ENCODE measurements around the gene PLEKHA5. TPM values are rescaled to one million over a fixed set of nuclear protein-coding genes. Genes with fewer than 3 reads are reported as not detected.

The PLEKHA5 gene
- total RNA-seq, 1 experiment from 2014 or later: 15.7 TPM

GRCh38 chr12:19236656-19237055 is 107.1 kb downstream of the PLEKHA5 start:
- in situ Hi-C loops (cut with HindIII; ENCODE audit: low pct_unique_long_range_greater_than_20kb, low sequenced_read_pairs): no loop called here
- no peak for DNase-seq (ENCODE audit: low read depth)

- no peak for DNase-seq (ENCODE audit: low read depth)
- in situ Hi-C loops (cut with HindIII; ENCODE audit: low pct_unique_long_range_greater_than_20kb, low sequenced_read_pairs): no loop called here
These were observed 109.0 kb downstream of the PLEKHA5 start for GRCh38 chr12:19238540-19238939.

GRCh38 chr12:19239102-19239501 is 109.6 kb downstream of the PLEKHA5 start:
- in situ Hi-C loops (cut with HindIII; ENCODE audit: low pct_unique_long_range_greater_than_20kb, low sequenced_read_pairs): no loop called here
- no peak for DNase-seq (ENCODE audit: low read depth)

GRCh38 chr12:19239616-19240234 is 110.2 kb downstream of the PLEKHA5 start:
- in situ Hi-C loops (cut with HindIII; ENCODE audit: low pct_unique_long_range_greater_than_20kb, low sequenced_read_pairs): no loop called here
- DNase-seq (ENCODE audit: low read depth): no peak

GRCh38 chr12:19242581-19242980 is 113.0 kb downstream of the PLEKHA5 start:
- DNase-seq (ENCODE audit: low read depth): no peak
- in situ Hi-C loops (cut with HindIII; ENCODE audit: low pct_unique_long_range_greater_than_20kb, low sequenced_read_pairs): no loop called here

- no peak for DNase-seq (ENCODE audit: low read depth)
- in situ Hi-C loops (cut with HindIII; ENCODE audit: low pct_unique_long_range_greater_than_20kb, low sequenced_read_pairs): no loop called here
These were observed 114.0 kb downstream of the PLEKHA5 start for GRCh38 chr12:19243551-19243950.

- in situ Hi-C loops (cut with HindIII; ENCODE audit: low pct_unique_long_range_greater_than_20kb, low sequenced_read_pairs): no loop called here
These were observed 114.8 kb downstream of the PLEKHA5 start for GRCh38 chr12:19244312-19244711.

GRCh38 chr12:19245106-19245505 is 115.6 kb downstream of the PLEKHA5 start:
- in situ Hi-C loops (cut with HindIII; ENCODE audit: low pct_unique_long_range_greater_than_20kb, low sequenced_read_pairs): no loop called here

More at GRCh38 chr12:19244312-19244711, 114.8 kb downstream of the PLEKHA5 start:
- DNase-seq (ENCODE audit: low read depth): no peak

GRCh38 chr12:19245666-19246065 is 116.1 kb downstream of the PLEKHA5 start:
- in situ Hi-C loops (cut with HindIII; ENCODE audit: low pct_unique_long_range_greater_than_20kb, low sequenced_read_pairs): no loop called here
- DNase-seq (ENCODE audit: low read depth): no peak

More at GRCh38 chr12:19245106-19245505, 115.6 kb downstream of the PLEKHA5 start:
- DNase-seq (ENCODE audit: low read depth): no peak

- DNase-seq (ENCODE audit: low read depth): no peak
- in situ Hi-C loops (cut with HindIII; ENCODE audit: low pct_unique_long_range_greater_than_20kb, low sequenced_read_pairs): no loop called here
These were observed 117.4 kb downstream of the PLEKHA5 start for GRCh38 chr12:19246933-19247332.

- in situ Hi-C loops (cut with HindIII; ENCODE audit: low pct_unique_long_range_greater_than_20kb, low sequenced_read_pairs): no loop called here
- DNase-seq (ENCODE audit: low read depth): no peak
These were observed 119.5 kb downstream of the PLEKHA5 start for GRCh38 chr12:19248929-19249602.

- in situ Hi-C loops (cut with HindIII; ENCODE audit: low pct_unique_long_range_greater_than_20kb, low sequenced_read_pairs): no loop called here
- no peak for DNase-seq (ENCODE audit: low read depth)
These were observed 122.1 kb downstream of the PLEKHA5 start for GRCh38 chr12:19251481-19252132.

GRCh38 chr12:19260135-19260534 is 130.6 kb downstream of the PLEKHA5 start:
- in situ Hi-C loops (cut with HindIII; ENCODE audit: low pct_unique_long_range_greater_than_20kb, low sequenced_read_pairs): no loop called here
- DNase-seq (ENCODE audit: low read depth): no peak

- in situ Hi-C loops (cut with HindIII; ENCODE audit: low pct_unique_long_range_greater_than_20kb, low sequenced_read_pairs): no loop called here
- DNase-seq (ENCODE audit: low read depth): peak; percentile 51
These were observed 132.2 kb downstream of the PLEKHA5 start for GRCh38 chr12:19261773-19262172.

GRCh38 chr12:19263672-19264071 is 134.1 kb downstream of the PLEKHA5 start:
- in situ Hi-C loops (cut with HindIII; ENCODE audit: low pct_unique_long_range_greater_than_20kb, low sequenced_read_pairs): no loop called here
- DNase-seq (ENCODE audit: low read depth): no peak

- in situ Hi-C loops (cut with HindIII; ENCODE audit: low pct_unique_long_range_greater_than_20kb, low sequenced_read_pairs): no loop called here
These were observed 144.2 kb downstream of the PLEKHA5 start for GRCh38 chr12:19273482-19274330.

GRCh38 chr12:19276767-19277166 is 147.2 kb downstream of the PLEKHA5 start:
- in situ Hi-C loops (cut with HindIII; ENCODE audit: low pct_unique_long_range_greater_than_20kb, low sequenced_read_pairs): no loop called here
- no peak for DNase-seq (ENCODE audit: low read depth)

More at GRCh38 chr12:19273482-19274330, 144.2 kb downstream of the PLEKHA5 start:
- peak; percentile 95 for DNase-seq (ENCODE audit: low read depth)

GRCh38 chr12:19277711-19278110 is 148.2 kb downstream of the PLEKHA5 start:
- in situ Hi-C loops (cut with HindIII; ENCODE audit: low pct_unique_long_range_greater_than_20kb, low sequenced_read_pairs): no loop called here
- no peak for DNase-seq (ENCODE audit: low read depth)

- no peak for DNase-seq (ENCODE audit: low read depth)
- in situ Hi-C loops (cut with HindIII; ENCODE audit: low pct_unique_long_range_greater_than_20kb, low sequenced_read_pairs): no loop called here
These were observed 148.9 kb downstream of the PLEKHA5 start for GRCh38 chr12:19278407-19278806.
